DND-41 (cell line): ENCODE data around the gene CLBA1.

Experiments used
- ATAC-seq: fragments of 200-7000 bp; cut with Tn5 transposase; 3 replicates; pipeline ENCODE4 v1.9.1; 2021; ENCODE audit warnings: low read depth; ENCODE audit not compliant: insufficient read depth
- DNase-seq: peaks from one replicate; pipeline ENCODE4 v3.0.0-alpha.2; 2020
- H2AFZ ChIP-seq: 2 replicates; pipeline ENCODE4 v1.6.0; 2012; ENCODE audit warnings: low read depth, low read length
- H3K27ac ChIP-seq: 2 replicates; pipeline ENCODE4 v1.5.1; 2012; ENCODE audit warnings: low read length, inconsistent platforms
- H3K27me3 ChIP-seq: fragments of 200-600 bp; sonication (generic); 2 replicates; pipeline ENCODE4 v1.6.0; 2012; ENCODE audit warnings: low read length, mild to moderate bottlenecking, inconsistent platforms; ENCODE audit not compliant: insufficient read depth, poor library complexity
- H3K36me3 ChIP-seq: 2 replicates; pipeline ENCODE4 v1.5.1; 2012; ENCODE audit warnings: low read length, inconsistent platforms; ENCODE audit not compliant: insufficient read depth
- H3K4me1 ChIP-seq: 2 replicates; pipeline ENCODE4 v1.5.1; 2012; ENCODE audit warnings: mild to moderate bottlenecking, low read length; ENCODE audit not compliant: insufficient read depth
- H3K4me2 ChIP-seq: 2 replicates; pipeline ENCODE4 v1.6.0; 2012; ENCODE audit warnings: mild to moderate bottlenecking, moderate library complexity, low read length, inconsistent platforms; ENCODE audit not compliant: insufficient read depth
- H3K4me3 ChIP-seq, 2 experiments: fragments of 200-600 bp in 1 of 2; shearing (Covaris generic) in 1 of 2; 2 replicates each; pipeline ENCODE4 v1.5.1; 2012 to 2016; ENCODE audit warnings: inconsistent platforms in 2 of 2, low read length in 2 of 2, mild to moderate bottlenecking in 2 of 2, low read depth in 1 of 2, moderate library complexity in 1 of 2
- H3K79me2 ChIP-seq: 2 replicates; pipeline ENCODE4 v1.6.0; 2012; ENCODE audit warnings: low read length, inconsistent platforms; ENCODE audit not compliant: insufficient read depth
- H3K9ac ChIP-seq: 2 replicates; pipeline ENCODE4 v1.6.0; 2012; ENCODE audit warnings: low read depth, mild to moderate bottlenecking, inconsistent platforms, low read length, moderate library complexity
- H3K9me3 ChIP-seq: 2 replicates; pipeline ENCODE4 v1.5.1; 2012; ENCODE audit warnings: low read length, moderate library complexity, mild to moderate bottlenecking, inconsistent platforms; ENCODE audit not compliant: insufficient read depth, severe bottlenecking
- H4K20me1 ChIP-seq: 2 replicates; pipeline ENCODE4 v1.6.0; 2012; ENCODE audit warnings: low read length; ENCODE audit not compliant: insufficient read depth
- EZH2 ChIP-seq: IDR thresholded peaks from 3 replicates; pipeline ENCODE4 v1.6.1; 2012; ENCODE audit warnings: borderline replicate concordance, low read depth, mild to moderate bottlenecking, moderate library complexity, low read length, inconsistent platforms; ENCODE audit not compliant: severe bottlenecking
- TF ChIP-seq, protein P1 (sequence below): IDR thresholded peaks from 2 replicates; pipeline ENCODE4 v1.5.1; 2012; ENCODE audit warnings: borderline replicate concordance, low read length, moderate library complexity, mild to moderate bottlenecking; ENCODE audit not compliant: poor library complexity, severe bottlenecking; ENCODE audit errors: extremely low read depth

CLBA1 gene

DNA sequence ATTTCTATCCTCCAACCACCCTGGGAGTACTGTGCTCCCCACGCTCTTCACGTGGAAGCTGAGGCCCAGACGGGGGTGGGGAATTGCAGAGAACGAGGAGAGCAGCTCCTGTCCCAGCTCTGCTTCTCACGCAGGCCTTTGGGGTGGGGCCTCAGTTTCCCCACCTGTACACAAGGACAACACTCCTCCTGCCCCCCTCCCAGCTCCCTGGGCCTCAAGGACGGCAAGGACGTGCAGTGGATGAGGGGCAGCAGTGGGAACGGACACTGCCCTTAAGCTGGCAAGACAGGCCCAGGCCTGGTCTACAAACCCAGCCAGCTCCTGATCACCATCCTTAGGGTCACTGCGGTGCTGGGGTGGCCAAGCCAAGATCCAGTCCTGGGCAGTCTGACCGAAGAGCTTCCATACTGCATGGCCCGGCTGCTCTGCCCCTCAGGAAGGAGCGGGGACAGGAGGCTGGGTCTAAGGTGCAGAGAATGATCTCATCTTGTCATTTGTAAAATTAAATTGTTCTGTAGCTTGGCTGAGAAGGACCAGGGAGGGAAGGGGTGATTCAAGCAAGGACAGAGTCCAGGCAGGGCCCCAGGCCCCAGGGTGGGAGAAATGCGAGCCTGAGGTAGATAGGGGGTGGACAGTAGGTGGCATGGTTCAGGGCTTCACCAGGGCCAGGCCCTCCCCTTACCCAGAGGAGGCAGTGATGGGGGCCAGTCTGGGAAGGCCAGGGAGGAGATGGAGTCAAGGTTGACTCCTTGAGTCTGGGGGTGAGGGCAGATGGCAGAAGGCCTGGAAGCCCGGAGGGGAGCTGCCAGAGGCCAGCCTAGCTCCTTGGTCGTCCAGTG, 1.3 kb upstream of the CLBA1 start:
- H2AFZ ChIP-seq: no peak overlapping the region
- H3K36me3 ChIP-seq: no peaks in the 10 kb centered on the region
- no peak for DNase-seq
- TF ChIP-seq EZH2: no peak
- TF ChIP-seq, protein P1, sequence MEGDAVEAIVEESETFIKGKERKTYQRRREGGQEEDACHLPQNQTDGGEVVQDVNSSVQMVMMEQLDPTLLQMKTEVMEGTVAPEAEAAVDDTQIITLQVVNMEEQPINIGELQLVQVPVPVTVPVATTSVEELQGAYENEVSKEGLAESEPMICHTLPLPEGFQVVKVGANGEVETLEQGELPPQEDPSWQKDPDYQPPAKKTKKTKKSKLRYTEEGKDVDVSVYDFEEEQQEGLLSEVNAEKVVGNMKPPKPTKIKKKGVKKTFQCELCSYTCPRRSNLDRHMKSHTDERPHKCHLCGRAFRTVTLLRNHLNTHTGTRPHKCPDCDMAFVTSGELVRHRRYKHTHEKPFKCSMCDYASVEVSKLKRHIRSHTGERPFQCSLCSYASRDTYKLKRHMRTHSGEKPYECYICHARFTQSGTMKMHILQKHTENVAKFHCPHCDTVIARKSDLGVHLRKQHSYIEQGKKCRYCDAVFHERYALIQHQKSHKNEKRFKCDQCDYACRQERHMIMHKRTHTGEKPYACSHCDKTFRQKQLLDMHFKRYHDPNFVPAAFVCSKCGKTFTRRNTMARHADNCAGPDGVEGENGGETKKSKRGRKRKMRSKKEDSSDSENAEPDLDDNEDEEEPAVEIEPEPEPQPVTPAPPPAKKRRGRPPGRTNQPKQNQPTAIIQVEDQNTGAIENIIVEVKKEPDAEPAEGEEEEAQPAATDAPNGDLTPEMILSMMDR: no peak
- no peak for ATAC-seq
- no peak overlapping the region for H3K4me3 ChIP-seq
- no peaks in the 10 kb centered on the region for H4K20me1 ChIP-seq
- H3K9ac ChIP-seq: 0 out of 2 replicates have a peak overlapping the region, but pooled peaks have one; percentile 8
- H3K4me1 ChIP-seq: peaks cover 17% of the 10 kb centered on the region
- H3K79me2 ChIP-seq: no peaks in the 10 kb centered on the region
- no peak overlapping the region for H3K4me2 ChIP-seq
- H3K9me3 ChIP-seq: no peaks in the 10 kb centered on the region
- no peak overlapping the region for H3K27ac ChIP-seq
- no peaks in the 10 kb centered on the region for H3K27me3 ChIP-seq

DNA sequence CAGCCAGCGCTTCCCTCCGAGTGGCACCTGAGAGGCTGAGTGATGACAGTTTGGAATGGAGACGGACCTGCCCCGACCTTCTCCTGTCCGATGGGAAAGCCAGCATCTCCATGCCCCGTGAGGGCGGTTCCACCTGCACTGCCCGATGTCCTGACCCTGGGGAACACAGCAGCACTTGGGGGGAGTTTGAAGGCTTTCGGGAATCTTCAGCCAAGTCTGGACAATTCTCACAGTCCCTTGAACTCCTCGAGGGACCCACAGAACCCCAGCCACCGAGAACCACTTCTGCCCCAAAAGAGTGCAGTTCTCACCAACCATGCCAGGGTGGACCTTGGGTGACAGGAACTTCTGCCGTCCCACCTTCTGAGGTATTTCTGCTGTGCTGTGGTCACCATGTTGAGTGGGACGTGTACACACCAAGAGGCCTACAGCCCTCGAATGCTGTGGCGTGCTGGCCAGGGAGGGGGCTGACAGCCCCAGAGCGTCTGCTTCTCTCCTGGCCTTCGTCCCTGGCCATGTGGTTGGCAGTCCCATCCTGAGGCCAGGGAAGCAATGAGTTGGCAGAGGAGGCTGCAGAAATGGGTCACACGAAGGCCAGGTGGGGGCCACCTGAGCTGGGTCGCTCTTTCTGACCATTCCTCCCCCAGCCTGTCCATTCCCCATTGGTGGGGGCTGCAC, 1.0 kb downstream of the CLBA1 start:
- H3K9me3 ChIP-seq: no peaks in the 10 kb centered on the region
- TF ChIP-seq, protein P1: no peak
- TF ChIP-seq EZH2: no peak
- H3K36me3 ChIP-seq: no peaks in the 10 kb centered on the region
- no peaks in the 10 kb centered on the region for H3K27me3 ChIP-seq
- H3K4me3 ChIP-seq: peak overlapping the region; percentile 57 to 81; a peak in 3 of 4 replicates
- no peaks in the 10 kb centered on the region for H3K79me2 ChIP-seq
- no peak overlapping the region for H3K27ac ChIP-seq
- H3K9ac ChIP-seq: peak overlapping the region; percentile 65; the same call in 1 of the 2 replicates
- no peaks in the 10 kb centered on the region for H4K20me1 ChIP-seq
- H3K4me2 ChIP-seq: peak overlapping the region; percentile 89
- H3K4me1 ChIP-seq: peaks cover 17% of the 10 kb centered on the region
- no peak overlapping the region for H2AFZ ChIP-seq
- DNase-seq: no peak
- ATAC-seq: no peak

DNA sequence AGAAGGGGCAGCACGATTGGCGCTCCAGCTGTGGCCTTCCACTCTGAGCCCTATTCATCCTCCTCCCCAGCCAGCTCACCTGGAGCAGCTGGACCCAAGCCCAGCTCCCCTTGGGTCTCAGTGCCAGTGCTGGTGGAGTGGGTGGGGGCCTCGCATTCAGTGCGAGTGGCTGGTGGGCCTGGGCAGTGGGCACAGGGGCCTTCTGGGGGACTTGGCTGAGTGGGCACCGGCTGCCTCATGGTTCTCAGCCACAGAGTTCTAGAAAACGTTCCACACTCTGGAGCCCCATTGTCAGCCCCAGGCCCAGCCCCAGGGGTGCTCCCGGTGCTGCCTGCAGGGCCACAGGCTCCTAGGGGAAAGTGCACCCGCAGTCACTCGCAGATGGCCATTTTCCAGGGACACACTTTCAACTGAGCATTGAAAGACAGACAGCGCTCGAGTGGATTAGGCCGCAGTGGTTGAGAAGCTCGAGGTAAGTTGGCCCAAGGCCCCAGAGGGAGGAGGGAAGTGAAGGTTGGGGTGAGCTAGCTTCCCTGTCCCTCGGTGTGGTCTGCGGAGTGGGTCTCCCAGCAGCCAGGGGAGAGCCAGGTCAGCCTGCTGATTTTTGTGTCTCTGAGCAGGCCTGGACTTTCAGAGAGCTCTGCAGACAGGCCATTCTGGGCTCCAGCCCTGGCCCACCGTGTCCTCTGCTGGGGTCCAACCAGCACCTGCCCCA, 3.8 kb downstream of the CLBA1 start:
- Histone ChIP-seq H3K27ac (no peak overlapping the region), H4K20me1 (0 out of 2 replicates have a peak, but pooled peaks cover 3% of the 10 kb centered on the region), H3K4me1 (peaks cover 17% of the 10 kb centered on the region), H3K27me3 (no peaks in the 10 kb centered on the region), H3K4me3 (no peak overlapping the region), H3K36me3 (no peaks in the 10 kb centered on the region), H3K4me2 (no peak overlapping the region), H3K9me3 (no peaks in the 10 kb centered on the region), H2AFZ (no peak overlapping the region), H3K9ac (no peak overlapping the region), H3K79me2 (no peaks in the 10 kb centered on the region)
- DNase-seq (no peak), ATAC-seq (no peak)
- TF ChIP-seq, protein P1: no peak
- TF ChIP-seq EZH2: no peak
